Inflammatory macrophage (primary cell): ENCODE data around the gene AKAP3.

Experiments
- DNase-seq, 2 donors: peaks; one replicate each; pipeline ENCODE4 v3.0.0-alpha.2; 2020 to 2022

The AKAP3 gene

GRCh38 chr12:4595881-4596280, 53.0 kb downstream of the AKAP3 start:
- no peak for DNase-seq

- DNase-seq, result no peak
Observed at GRCh38 chr12:4591180-4591687, 57.6 kb downstream of the AKAP3 start.

DNA sequence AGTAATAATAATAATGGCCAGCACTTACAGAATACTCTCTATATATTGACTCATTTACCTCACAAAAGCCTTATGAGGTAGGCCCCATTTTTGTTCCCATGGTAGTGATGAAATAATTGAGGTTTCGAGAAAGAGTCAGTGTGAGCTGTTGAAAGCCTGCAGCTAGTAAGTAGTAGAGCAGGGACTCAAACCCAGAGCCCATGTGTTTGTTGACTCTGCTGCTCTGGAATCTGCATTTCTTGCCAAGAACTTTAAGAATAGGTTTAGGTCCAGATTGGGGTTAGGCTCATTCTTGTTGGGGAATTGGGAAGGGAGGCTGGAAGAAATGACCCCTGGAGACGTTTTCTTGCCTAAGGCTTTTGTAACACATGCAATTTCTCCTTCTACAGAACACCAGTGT, 58.9 kb downstream of the AKAP3 start:
- DNase-seq, result peak in 1 of 2 donors; percentile 13

DNA sequence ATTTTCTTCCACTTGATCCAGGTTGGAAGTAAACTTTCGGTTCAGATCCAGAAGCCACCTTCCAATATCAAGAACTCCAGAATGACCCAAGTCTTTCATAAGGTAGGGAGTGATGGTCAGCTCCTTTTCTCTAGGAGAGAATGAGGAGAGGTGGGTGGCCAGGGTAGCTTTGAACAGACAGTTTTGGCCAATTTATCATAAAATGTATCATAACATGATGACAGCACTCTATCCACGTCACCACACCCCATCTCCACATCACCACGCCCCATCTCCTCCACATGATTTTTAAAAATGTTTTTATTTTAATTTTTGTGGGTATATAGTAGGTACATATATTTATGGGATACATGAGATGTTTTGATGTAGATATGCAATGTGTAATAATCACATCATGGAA, 59.9 kb downstream of the AKAP3 start:
- no peak for DNase-seq

DNA sequence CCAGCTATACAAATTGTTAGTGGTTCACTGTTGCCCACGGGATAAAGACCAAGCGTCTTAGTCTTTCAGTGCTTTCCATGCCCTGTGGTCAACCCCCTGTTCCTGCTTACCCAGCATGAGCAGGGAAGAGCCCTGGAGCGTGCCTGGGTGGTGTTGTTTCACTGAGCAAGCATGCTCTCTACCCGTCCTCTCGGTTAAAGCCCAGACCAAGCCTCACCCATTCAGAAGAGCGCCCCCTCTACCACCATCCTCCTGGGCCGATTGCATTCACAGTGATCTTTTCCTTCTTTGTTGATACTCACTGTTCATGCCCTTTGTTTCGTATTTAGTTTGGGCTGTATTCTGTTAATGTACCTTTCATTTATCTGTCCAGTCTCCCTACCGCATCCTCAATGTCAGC, 61.7 kb downstream of the AKAP3 start:
- no peak for DNase-seq

DNA sequence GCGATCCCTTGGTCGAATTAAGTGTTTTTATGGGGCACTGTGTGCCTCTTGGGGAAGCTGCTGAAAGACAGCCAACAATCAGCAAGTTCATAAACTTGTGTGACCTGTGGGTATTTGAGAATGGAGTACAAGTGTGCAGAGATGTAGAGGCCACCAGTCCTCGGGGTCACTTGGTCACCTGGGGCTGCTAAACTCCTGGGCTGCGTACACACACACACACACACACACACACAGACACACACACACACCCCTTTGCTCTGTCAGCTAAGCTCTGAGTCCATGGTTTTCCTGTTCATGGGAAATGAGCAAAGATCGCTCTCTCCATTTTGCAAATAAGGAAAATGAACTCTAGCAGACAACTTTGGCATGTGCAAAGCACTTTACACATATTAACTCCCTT, 62.4 kb downstream of the AKAP3 start:
- no peak for DNase-seq

- no peak for DNase-seq
Observed at GRCh38 chr12:4584896-4585295, 64.0 kb downstream of the AKAP3 start.

GRCh38 chr12:4584281-4584680, 64.6 kb downstream of the AKAP3 start:
- no peak for DNase-seq

DNA sequence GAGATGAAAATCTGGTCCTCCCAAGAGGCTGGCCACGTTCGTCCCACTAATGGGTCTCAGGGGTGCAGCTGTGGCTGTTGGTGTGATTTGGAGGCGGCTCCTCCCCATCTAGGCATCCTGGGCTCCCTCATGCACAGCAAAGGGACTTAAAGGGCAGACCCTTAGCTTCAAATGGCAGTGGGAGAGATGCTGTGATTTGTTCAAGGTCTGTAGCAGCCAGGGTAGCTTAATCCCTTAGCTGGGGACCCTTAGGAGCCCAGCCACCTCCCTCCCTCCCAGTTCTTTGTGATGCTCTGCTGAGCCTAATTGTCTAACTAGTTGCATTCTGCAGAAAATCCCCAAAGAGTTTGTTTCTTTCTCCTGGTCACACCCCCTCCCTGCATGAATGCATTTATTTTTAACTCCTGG, 68.6 kb downstream of the AKAP3 start:
- DNase-seq, result no peak

- DNase-seq, result peak; percentile 70 to 80
Observed at GRCh38 chr12:4579305-4580102, 69.3 kb downstream of the AKAP3 start.

DNA sequence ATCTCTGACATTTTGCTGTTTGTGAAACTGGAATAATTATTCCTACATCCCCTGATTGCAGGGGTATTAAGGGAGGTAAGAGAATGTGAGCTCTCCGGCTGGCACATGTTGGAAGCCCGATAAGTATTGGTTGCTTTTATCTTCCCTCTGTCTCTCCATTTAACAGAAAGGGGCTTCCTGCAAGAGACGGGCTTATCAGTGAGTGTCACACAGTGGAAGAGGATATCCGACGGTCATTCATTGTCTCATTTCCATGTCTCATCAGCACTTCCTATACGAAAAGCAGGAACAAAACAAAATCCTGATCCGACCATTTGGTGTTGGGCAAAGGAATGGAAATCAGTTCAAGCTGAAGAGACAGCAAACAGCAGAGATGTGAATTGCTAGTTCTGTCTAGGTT, 76.2 kb downstream of the AKAP3 start:
- DNase-seq, result no peak

DNA sequence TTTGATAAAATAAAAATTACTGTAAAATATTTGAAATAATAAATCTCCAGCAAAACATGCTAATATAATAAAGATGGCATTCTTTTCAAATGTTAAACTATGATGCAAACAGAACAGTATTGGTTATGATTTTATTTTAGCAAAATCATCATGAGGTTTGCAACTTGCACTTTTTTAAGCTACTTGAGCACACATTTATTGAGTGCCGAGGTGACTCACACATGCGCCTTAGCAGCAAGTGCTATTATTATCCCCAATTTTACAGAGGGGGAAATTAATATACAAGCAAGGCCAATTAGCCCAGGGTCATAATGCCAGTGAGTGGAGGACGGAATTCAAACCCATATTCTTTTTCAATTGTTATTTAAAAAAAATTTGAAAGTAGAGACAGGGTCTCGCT, 79.6 kb downstream of the AKAP3 start:
- peak; percentile 38 to 48 for DNase-seq

- DNase-seq, result peak; percentile 90 to 98
Observed at GRCh38 chr12:4567073-4567881, 81.6 kb downstream of the AKAP3 start.

- peak in 1 of 2 donors; percentile 29 for DNase-seq
Observed at GRCh38 chr12:4566474-4566873, 82.4 kb downstream of the AKAP3 start.
